DND-41 (cell line): ENCODE results near the gene DZANK1.

ENCODE experiments used
- EZH2 ChIP-seq: IDR thresholded peaks from 3 replicates; pipeline ENCODE4 v1.6.1; 2012; ENCODE audit warnings: borderline replicate concordance, low read depth, mild to moderate bottlenecking, moderate library complexity, low read length, inconsistent platforms; ENCODE audit not compliant: severe bottlenecking
- TF ChIP-seq, protein P1 (sequence below): IDR thresholded peaks from 2 replicates; pipeline ENCODE4 v1.5.1; 2012; ENCODE audit warnings: borderline replicate concordance, low read length, moderate library complexity, mild to moderate bottlenecking; ENCODE audit not compliant: poor library complexity, severe bottlenecking; ENCODE audit errors: extremely low read depth

DNA sequence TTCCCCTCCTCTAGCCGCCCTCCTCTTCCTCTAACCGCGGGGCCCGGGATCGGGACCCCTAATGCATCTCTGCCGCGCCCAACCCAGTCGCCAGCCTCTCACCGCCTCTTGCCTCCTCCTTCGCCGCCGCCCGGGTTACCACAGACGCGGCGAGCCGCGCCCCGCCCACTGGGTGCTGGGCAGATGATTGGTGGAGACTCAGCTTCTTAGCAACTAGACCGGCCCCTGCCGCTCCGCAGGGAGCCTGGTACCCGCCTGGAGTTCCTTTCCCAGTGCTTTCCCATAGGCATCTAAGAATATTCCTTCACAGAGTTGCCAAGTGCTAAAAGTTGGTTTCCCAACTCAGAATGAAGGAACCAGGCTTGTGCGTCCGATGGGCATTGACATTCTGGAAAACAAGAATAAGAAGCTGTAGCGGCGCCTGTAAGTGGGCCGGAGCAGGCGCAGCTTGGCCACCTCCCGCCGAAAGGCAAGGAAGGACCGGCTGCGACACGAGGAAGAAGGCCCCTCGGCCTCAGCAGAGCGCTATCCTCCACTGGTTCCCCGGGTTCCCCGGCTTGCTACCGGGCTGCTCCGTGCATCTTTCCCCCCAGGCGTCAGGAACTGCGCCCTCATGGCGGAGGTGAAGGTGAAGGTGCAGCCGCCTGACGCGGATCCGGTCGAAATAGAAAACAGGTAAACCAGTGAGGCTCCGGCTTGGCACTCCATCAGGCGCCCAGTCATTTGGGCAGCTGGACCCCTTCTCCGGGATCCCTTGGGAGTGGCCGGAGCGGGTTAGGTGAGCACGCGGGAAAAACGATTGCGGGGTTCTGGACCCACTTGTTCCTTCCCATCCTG lies at the start of gene DZANK1, which contains the start of gene POLR3F:
- TF ChIP-seq, protein P1, sequence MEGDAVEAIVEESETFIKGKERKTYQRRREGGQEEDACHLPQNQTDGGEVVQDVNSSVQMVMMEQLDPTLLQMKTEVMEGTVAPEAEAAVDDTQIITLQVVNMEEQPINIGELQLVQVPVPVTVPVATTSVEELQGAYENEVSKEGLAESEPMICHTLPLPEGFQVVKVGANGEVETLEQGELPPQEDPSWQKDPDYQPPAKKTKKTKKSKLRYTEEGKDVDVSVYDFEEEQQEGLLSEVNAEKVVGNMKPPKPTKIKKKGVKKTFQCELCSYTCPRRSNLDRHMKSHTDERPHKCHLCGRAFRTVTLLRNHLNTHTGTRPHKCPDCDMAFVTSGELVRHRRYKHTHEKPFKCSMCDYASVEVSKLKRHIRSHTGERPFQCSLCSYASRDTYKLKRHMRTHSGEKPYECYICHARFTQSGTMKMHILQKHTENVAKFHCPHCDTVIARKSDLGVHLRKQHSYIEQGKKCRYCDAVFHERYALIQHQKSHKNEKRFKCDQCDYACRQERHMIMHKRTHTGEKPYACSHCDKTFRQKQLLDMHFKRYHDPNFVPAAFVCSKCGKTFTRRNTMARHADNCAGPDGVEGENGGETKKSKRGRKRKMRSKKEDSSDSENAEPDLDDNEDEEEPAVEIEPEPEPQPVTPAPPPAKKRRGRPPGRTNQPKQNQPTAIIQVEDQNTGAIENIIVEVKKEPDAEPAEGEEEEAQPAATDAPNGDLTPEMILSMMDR, result no peak
- TF ChIP-seq EZH2, result no peak
